ENCODE data around the gene SPIN1. TPM values are rescaled to one million over a fixed set of nuclear protein-coding genes. Genes with fewer than 3 reads are reported as not detected.
"Not testable (repeated sequence)": the region's sequence is repeated elsewhere in the genome, so short reads cannot be mapped to it uniquely, and the experiment has no call there.

The SPIN1 gene
- total and polyA plus RNA-seq, 2 experiments from 2014 or later, result 49.0 to 158 TPM

- H3K4me3 ChIP-seq; H3K4me3 Mint-ChIP-seq; H3K4me2 ChIP-seq; H3K9me2 ChIP-seq (ENCODE audit: insufficient read depth); H3K27ac Mint-ChIP-seq; ATAC-seq; H3K27me3 ChIP-seq (ENCODE audit: insufficient read depth); H3K27ac ChIP-seq (ENCODE audit: low read depth); H3F3A ChIP-seq (replicated peaks; ENCODE audit: low read depth); H3K4me1 ChIP-seq (ENCODE audit: insufficient read depth); H3K36me3 ChIP-seq (ENCODE audit: insufficient read depth); H3K36me3 Mint-ChIP-seq (ENCODE audit: low read depth); H3K79me2 ChIP-seq (replicated peaks; ENCODE audit: insufficient read depth); H3K4me1 Mint-ChIP-seq; DNase-seq (ENCODE audit: low spot score); H3K27me3 Mint-ChIP-seq (ENCODE audit: insufficient read depth, low read depth, poor library complexity); H3K9me3 Mint-ChIP-seq; H4K20me1 ChIP-seq (replicated peaks; ENCODE audit: insufficient read depth): not testable (repeated sequence)
- peak overlapping the region; percentile 90 for H2AFZ ChIP-seq
Measured at GRCh38 chr9:88350354-88350753, 37.9 kb upstream of the SPIN1 start.

- no peaks in the 10 kb centered on the region for H3K4me1 Mint-ChIP-seq
- no peak overlapping the region for H3K27ac ChIP-seq (ENCODE audit: low read depth)
- H3K9me3 Mint-ChIP-seq, result peaks cover 11% of the 10 kb centered on the region; the same call in 2 of the 3 replicates
- H3K27ac Mint-ChIP-seq, result no peak overlapping the region
- H3K27me3 ChIP-seq (ENCODE audit: insufficient read depth), result no peaks in the 10 kb centered on the region
- H3K4me2 ChIP-seq, result no peak overlapping the region
- H3F3A ChIP-seq (replicated peaks; ENCODE audit: low read depth), result no peaks in the 10 kb centered on the region
- no peaks in the 10 kb centered on the region for H4K20me1 ChIP-seq (replicated peaks; ENCODE audit: insufficient read depth)
- no peaks in the 10 kb centered on the region for H3K36me3 ChIP-seq (ENCODE audit: insufficient read depth)
- DNase-seq (ENCODE audit: low spot score) (no peak), ATAC-seq (no peak)
- H3K36me3 Mint-ChIP-seq (ENCODE audit: low read depth), result peaks cover 7% of the 10 kb centered on the region; the same call in 2 of the 3 replicates
- H3K4me1 ChIP-seq (ENCODE audit: insufficient read depth), result no peaks in the 10 kb centered on the region
- H3K4me3 Mint-ChIP-seq, result no peak overlapping the region
- H2AFZ ChIP-seq, result no peak overlapping the region
- H3K9me2 ChIP-seq (ENCODE audit: insufficient read depth), result no peaks in the 10 kb centered on the region
- H3K27me3 Mint-ChIP-seq (ENCODE audit: insufficient read depth, low read depth, poor library complexity), result peaks cover 4% of the 10 kb centered on the region
- H3K4me3 ChIP-seq, result no peak overlapping the region
- no peaks in the 10 kb centered on the region for H3K79me2 ChIP-seq (replicated peaks; ENCODE audit: insufficient read depth)
- TF ChIP-seq NANOG (IDR thresholded peaks at IDR 0.05; ENCODE audit: borderline replicate concordance) (no peak), ZNF462 (CRISPR knock-in tag; IDR thresholded peaks at IDR 0.05) (no peak), REST (IDR thresholded peaks at IDR 0.05; ENCODE audit: unreplicated experiment) (no peak), ETS1 (IDR thresholded peaks at IDR 0.05) (no peak), EZH2phosphoT487 (IDR thresholded peaks at IDR 0.05; ENCODE audit: unreplicated experiment) (no peak), JUNB (IDR thresholded peaks at IDR 0.05; ENCODE audit: unreplicated experiment) (no peak), ZNF331 (CRISPR knock-in tag; IDR thresholded peaks at IDR 0.05; ENCODE audit: low read depth) (no peak), ZNF114 (CRISPR knock-in tag; IDR thresholded peaks at IDR 0.05) (no peak), STAT1 (IDR thresholded peaks at IDR 0.05; ENCODE audit: unreplicated experiment) (no peak), CTCF (conservative IDR thresholded peaks at IDR 0.05; ENCODE audit: low read depth in 2 of 2) (no peak)
Measured at GRCh38 chr9:88355166-88355565, 33.1 kb upstream of the SPIN1 start.
